Prostate gland (tissue), 2 donors: ENCODE results near the gene CMTM8.
A peak's percentile ranks its signal among the peaks of the same experiment; 100 is the strongest.

ENCODE experiments used
- POLR2A ChIP-seq: fragments of 450-650 bp; IDR thresholded peaks from one replicate; pipeline ENCODE4 v1.6.1; 2016; ENCODE audit warnings: antibody characterized with exemption, mild to moderate bottlenecking
- POLR2AphosphoS5 ChIP-seq: sonication (generic); formaldehyde crosslinking; IDR thresholded peaks from one replicate; pipeline ENCODE4 v1.6.1; 2017; ENCODE audit warnings: antibody characterized with exemption
- TF ChIP-seq, protein P1 (sequence below), 4 experiments: fragments of 200-600 bp in 2 of 4; fragments of 450-650 bp in 2 of 4; sonication (generic) in 2 of 4; IDR thresholded peaks; 1 replicate in 3 of 4; 2 replicates in 1 of 4; pipeline ENCODE4 v1.5.1; 2016 to 2019; ENCODE audit warnings: antibody characterized with exemption in 4 of 4, mild to moderate bottlenecking in 2 of 4, moderate library complexity in 2 of 4

DNA sequence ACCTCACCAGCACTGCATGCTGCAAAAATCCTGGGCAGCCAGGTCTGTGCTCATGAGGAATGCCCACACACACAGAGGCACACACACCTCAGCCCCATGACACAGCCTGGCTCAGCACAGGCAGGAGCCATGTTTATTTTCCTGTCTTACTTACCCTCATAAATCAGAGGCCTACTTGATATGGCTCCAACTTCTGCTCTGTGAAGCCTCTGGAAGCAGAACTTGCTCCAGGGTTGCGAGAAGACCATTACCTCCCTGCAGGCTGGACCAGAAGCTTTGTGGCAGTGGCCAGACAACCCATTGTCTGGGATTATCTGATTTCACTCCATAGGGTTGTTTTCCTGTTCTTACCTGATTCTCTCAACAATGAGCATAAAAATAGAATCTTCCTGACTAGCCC lies 43.8 kb upstream of the CMTM8 start:
- TF ChIP-seq POLR2A (no peak), POLR2AphosphoS5 (peak; percentile 65)
- TF ChIP-seq, protein P1, sequence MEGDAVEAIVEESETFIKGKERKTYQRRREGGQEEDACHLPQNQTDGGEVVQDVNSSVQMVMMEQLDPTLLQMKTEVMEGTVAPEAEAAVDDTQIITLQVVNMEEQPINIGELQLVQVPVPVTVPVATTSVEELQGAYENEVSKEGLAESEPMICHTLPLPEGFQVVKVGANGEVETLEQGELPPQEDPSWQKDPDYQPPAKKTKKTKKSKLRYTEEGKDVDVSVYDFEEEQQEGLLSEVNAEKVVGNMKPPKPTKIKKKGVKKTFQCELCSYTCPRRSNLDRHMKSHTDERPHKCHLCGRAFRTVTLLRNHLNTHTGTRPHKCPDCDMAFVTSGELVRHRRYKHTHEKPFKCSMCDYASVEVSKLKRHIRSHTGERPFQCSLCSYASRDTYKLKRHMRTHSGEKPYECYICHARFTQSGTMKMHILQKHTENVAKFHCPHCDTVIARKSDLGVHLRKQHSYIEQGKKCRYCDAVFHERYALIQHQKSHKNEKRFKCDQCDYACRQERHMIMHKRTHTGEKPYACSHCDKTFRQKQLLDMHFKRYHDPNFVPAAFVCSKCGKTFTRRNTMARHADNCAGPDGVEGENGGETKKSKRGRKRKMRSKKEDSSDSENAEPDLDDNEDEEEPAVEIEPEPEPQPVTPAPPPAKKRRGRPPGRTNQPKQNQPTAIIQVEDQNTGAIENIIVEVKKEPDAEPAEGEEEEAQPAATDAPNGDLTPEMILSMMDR (IDR thresholded peaks at IDR 0.05) = no peak
